HG03108 (cell line): ENCODE measurements around the gene TPCN2.

Experiments used
- ATAC-seq: cut with Tn5 transposase; IDR thresholded peaks from one replicate; pipeline ENCODE4 v1.9.1; 2021; ENCODE audit warnings: moderate library complexity; ENCODE audit not compliant: unreplicated experiment

Gene TPCN2

GRCh38 chr11:69010361-69010891 lies 38.3 kb upstream of the TPCN2 start:
- ATAC-seq, result no peak

- ATAC-seq, result no peak
These were observed 37.6 kb upstream of the TPCN2 start for GRCh38 chr11:69010964-69011623.

- ATAC-seq, result no peak
These were observed 37.1 kb upstream of the TPCN2 start for GRCh38 chr11:69011624-69012091.

- ATAC-seq, result no peak
These were observed 36.4 kb upstream of the TPCN2 start for GRCh38 chr11:69012092-69013008.

GRCh38 chr11:69013009-69013951 lies 35.5 kb upstream of the TPCN2 start, which contains the start of gene MRGPRF:
MRGPRF (minus strand) TSS chr11:69013246; CDS start chr11:69009901, 3,345 bp downstream.
- ATAC-seq, result no peak

GRCh38 chr11:69014084-69014851 lies 34.5 kb upstream of the TPCN2 start:
- ATAC-seq, result no peak

GRCh38 chr11:69014898-69015549 lies 33.7 kb upstream of the TPCN2 start:
- no peak for ATAC-seq

GRCh38 chr11:69017951-69018350 lies 30.8 kb upstream of the TPCN2 start:
- ATAC-seq, result no peak

- no peak for ATAC-seq
These were observed 29.8 kb upstream of the TPCN2 start for GRCh38 chr11:69018924-69019323.

GRCh38 chr11:69022260-69022659 lies 26.5 kb upstream of the TPCN2 start:
- no peak for ATAC-seq

GRCh38 chr11:69024509-69024908 lies 24.2 kb upstream of the TPCN2 start:
- ATAC-seq, result no peak

- no peak for ATAC-seq
These were observed 20.9 kb upstream of the TPCN2 start for GRCh38 chr11:69027704-69028372.

GRCh38 chr11:69030301-69030700 lies 18.4 kb upstream of the TPCN2 start:
- ATAC-seq, result no peak

GRCh38 chr11:69032833-69033232 lies 15.9 kb upstream of the TPCN2 start:
- ATAC-seq, result no peak

GRCh38 chr11:69033431-69033830 lies 15.3 kb upstream of the TPCN2 start:
- ATAC-seq, result no peak

GRCh38 chr11:69034123-69034867 lies 14.4 kb upstream of the TPCN2 start:
- no peak for ATAC-seq

GRCh38 chr11:69035150-69035945 lies 13.4 kb upstream of the TPCN2 start:
- ATAC-seq, result no peak
